Astrocyte of the cerebellum (primary cell): Measurements from ENCODE around the gene ITGAE.

Source experiments
- DNase-seq: peaks from one replicate; pipeline ENCODE4 v3.0.0-alpha.2; 2011; ENCODE audit warnings: low read depth
- H3K4me3 ChIP-seq: 2 replicates; pipeline ENCODE4 v1.5.1; 2011; ENCODE audit warnings: mild to moderate bottlenecking, low read depth, low read length, moderate library complexity
- CTCF ChIP-seq: IDR thresholded peaks from 2 replicates; pipeline ENCODE4 v1.5.1; 2012; ENCODE audit warnings: low read length, low read depth, moderate library complexity, mild to moderate bottlenecking; ENCODE audit errors: missing control alignments
- in situ Hi-C: cut with HindIII; loops from 2 replicates; pipeline ENCODE4 v1.10.0; 2017; ENCODE audit warnings: low sequenced_read_pairs

Gene ITGAE

GRCh38 chr17:3754458-3755334 lies 46.3 kb downstream of the ITGAE start:
- in situ Hi-C loops = no loop called here
- no peak for TF ChIP-seq CTCF
- DNase-seq = no peak
- no peak overlapping the region for H3K4me3 ChIP-seq

DNA sequence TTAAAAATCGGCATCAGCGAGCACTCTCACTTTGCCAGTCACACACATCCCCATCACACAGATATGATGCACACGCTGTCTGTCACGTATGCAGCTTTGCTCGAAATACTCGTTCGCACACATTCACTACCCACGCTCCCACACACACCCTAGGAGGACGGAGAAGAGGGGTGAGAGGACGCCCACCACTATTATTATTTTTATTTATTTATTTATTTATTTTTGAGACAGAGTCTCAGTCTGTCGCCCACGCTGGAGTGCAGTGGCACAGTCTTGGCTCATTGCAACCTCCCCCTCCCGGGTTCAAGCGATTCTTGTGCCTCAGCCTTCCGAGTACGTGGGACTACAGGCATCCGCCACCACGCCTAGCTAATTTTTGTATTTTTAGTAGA lies 46.9 kb downstream of the ITGAE start:
- H3K4me3 ChIP-seq = no peak overlapping the region
- TF ChIP-seq CTCF = no peak
- in situ Hi-C loops = no loop called here
- no peak for DNase-seq

- in situ Hi-C loops = no loop called here
- H3K4me3 ChIP-seq = no peak overlapping the region
- DNase-seq = no peak
- no peak for TF ChIP-seq CTCF
Observed at GRCh38 chr17:3753624-3754023, 47.4 kb downstream of the ITGAE start.

- in situ Hi-C loops = no loop called here
- no peak for DNase-seq
- no peak for TF ChIP-seq CTCF
- H3K4me3 ChIP-seq = no peak overlapping the region
Observed at GRCh38 chr17:3751836-3752235, 49.2 kb downstream of the ITGAE start.

DNA sequence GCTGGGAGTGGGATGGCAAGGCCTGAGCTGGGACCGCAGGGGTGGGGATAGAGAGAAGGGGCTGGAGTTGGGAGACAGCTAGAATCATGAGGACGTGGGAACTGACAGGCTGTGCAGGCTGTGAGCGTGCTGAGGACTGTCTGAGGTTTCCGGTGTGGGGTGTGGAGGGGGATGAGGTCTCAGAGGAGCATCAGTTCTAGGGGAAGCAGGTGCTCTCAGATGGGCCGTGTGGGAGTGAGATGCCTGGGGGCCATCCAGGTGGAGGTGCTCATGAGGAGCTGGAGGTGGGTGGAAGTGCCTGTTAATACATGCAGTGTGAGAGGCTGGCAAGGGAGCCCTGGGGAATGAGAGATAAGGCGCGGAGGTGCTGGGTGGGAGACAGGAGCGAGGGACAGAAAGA lies 50.1 kb downstream of the ITGAE start:
- in situ Hi-C loops = no loop called here
- no peak for TF ChIP-seq CTCF
- DNase-seq = no peak
- H3K4me3 ChIP-seq = no peak overlapping the region

DNA sequence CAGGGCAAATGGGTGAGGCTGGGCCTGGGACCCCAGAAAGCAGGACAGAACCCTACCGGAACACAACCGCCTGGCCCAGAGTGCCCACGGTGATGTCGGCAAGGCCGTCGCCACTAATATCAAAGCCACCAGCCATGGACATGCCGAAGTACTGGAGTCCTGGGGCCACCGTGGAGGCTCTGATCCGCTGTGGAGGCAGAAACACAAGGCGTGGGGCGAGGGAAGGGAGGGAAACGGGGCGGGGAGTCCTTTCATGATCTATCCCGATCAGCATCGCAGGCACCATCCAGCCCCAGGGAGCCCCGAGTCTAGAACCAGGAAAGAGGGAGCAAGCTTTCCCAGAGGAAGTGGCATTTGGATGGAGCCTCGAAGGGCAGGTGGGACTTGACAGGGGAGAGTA lies 50.7 kb downstream of the ITGAE start:
- no peak for DNase-seq
- in situ Hi-C loops = no loop called here
- no peak overlapping the region for H3K4me3 ChIP-seq
- no peak for TF ChIP-seq CTCF
